Duodenal mucosa (tissue), 2 donors: ENCODE results near the gene CERS3.

Source experiments
- H3K27ac ChIP-seq: one replicate; pipeline ENCODE4 v1.7.0; 2013; ENCODE audit warnings: low read depth, low read length
- H3K27me3 ChIP-seq, 2 donors: one replicate each; pipeline ENCODE4 v1.7.0; 2013; ENCODE audit warnings: low read length in 2 of 2, control low read depth in 1 of 2; ENCODE audit not compliant: insufficient read depth in 2 of 2, control insufficient read depth in 1 of 2
- H3K36me3 ChIP-seq, 2 donors: one replicate each; pipeline ENCODE4 v1.7.0; 2013; ENCODE audit warnings: low read length in 2 of 2, control low read depth in 1 of 2; ENCODE audit not compliant: insufficient read depth in 2 of 2, control insufficient read depth in 1 of 2
- H3K4me1 ChIP-seq, 2 donors: one replicate each; pipeline ENCODE4 v1.7.0; 2013; ENCODE audit warnings: low read length in 2 of 2, control low read depth in 1 of 2; ENCODE audit not compliant: insufficient read depth in 2 of 2, control insufficient read depth in 1 of 2
- H3K4me3 ChIP-seq, 2 donors: one replicate each; pipeline ENCODE4 v1.7.0; 2013; ENCODE audit warnings: low read length in 2 of 2, low read depth in 1 of 2
- H3K9ac ChIP-seq, 2 donors: one replicate each; pipeline ENCODE4 v1.7.0; 2013; ENCODE audit warnings: low read length in 2 of 2, low read depth in 1 of 2
- H3K9me3 ChIP-seq, 2 donors: one replicate each; pipeline ENCODE4 v1.7.0; 2013; ENCODE audit warnings: low read length in 2 of 2, control low read depth in 1 of 2; ENCODE audit not compliant: control insufficient read depth in 1 of 2

CERS3 gene

DNA sequence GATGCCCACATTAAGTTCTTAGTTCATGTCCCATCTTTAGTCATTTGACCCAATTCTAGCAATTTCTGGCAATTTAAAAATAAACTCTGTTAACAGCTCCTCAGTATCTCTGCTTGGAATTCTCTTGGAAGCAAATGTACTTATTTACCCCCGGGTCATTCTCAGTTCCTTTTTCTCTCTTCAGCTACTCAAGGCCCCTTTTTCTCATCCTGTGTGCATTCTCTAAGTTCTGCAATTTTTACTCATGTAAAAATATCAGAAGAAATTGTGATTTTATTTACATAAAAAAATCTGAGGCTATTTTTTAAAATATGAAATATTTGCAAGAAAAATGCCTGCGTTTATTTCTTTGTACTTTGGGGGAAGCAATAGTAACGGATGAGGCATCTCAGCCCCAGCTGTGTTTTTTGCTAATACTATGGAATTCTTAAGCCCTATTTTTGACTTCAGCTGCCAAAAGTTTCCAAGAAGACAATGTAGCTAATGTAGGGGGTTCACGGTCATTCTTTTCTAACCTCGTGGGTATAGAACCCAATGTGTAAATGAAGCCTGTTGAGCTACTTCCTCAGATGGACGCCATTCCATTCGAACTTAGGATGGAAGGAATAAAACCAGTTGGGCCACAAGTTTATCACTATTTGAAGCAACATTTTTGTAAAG is 20.0 kb downstream of the CERS3 start:
- Histone ChIP-seq H3K36me3 (no peaks in the 10 kb centered on the region), H3K27me3 (no peaks in the 10 kb centered on the region), H3K4me3 (no peak overlapping the region), H3K9me3 (no peaks in the 10 kb centered on the region), H3K27ac (no peak overlapping the region), H3K4me1 (no peaks in the 10 kb centered on the region), H3K9ac (no peak overlapping the region)

DNA sequence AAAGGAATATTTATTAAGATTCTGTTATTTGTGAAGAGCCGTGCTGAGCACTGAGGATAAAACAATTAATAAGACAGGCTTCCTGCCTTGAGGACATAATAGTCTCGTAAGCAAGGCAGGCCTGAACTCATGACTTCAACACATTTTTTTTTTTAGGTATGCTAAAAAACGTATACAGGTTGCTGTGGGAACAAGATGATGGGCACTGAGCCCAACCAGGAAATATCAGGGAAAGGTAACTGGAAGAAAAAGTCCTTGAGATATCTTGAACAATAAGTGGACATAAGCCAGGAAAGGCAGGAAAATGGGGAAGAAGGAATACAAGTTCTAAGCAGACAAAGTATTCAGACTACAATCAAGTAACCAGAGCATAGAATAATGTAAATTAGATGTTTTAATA is 26.1 kb downstream of the CERS3 start:
- Histone ChIP-seq H3K4me3 (no peak overlapping the region), H3K27me3 (no peaks in the 10 kb centered on the region), H3K9ac (no peak overlapping the region), H3K4me1 (no peaks in the 10 kb centered on the region), H3K9me3 (no peaks in the 10 kb centered on the region), H3K36me3 (no peaks in the 10 kb centered on the region), H3K27ac (no peak overlapping the region)

DNA sequence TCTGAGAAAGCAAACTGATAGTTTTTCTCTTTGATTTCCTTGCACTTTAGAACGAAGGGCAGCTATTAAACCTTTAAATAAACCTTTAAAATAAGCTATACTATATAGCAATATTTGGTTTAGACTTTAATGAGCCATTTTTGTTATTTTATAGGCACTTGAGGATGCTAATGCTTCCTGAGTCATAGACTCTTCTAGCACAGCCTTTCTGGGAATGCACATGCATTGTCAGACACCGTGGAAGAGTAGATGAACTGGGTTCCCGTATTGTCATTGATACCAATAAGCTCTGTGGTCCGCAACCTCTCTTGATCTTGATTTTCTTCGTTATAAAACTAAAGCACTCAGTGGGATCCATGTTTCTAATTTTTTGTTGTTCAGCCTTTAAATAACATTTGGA is 27.6 kb downstream of the CERS3 start:
- Histone ChIP-seq H3K36me3 (no peaks in the 10 kb centered on the region), H3K27me3 (no peaks in the 10 kb centered on the region), H3K4me3 (no peak overlapping the region), H3K27ac (no peak overlapping the region), H3K9me3 (no peaks in the 10 kb centered on the region), H3K4me1 (no peaks in the 10 kb centered on the region), H3K9ac (no peak overlapping the region)

DNA sequence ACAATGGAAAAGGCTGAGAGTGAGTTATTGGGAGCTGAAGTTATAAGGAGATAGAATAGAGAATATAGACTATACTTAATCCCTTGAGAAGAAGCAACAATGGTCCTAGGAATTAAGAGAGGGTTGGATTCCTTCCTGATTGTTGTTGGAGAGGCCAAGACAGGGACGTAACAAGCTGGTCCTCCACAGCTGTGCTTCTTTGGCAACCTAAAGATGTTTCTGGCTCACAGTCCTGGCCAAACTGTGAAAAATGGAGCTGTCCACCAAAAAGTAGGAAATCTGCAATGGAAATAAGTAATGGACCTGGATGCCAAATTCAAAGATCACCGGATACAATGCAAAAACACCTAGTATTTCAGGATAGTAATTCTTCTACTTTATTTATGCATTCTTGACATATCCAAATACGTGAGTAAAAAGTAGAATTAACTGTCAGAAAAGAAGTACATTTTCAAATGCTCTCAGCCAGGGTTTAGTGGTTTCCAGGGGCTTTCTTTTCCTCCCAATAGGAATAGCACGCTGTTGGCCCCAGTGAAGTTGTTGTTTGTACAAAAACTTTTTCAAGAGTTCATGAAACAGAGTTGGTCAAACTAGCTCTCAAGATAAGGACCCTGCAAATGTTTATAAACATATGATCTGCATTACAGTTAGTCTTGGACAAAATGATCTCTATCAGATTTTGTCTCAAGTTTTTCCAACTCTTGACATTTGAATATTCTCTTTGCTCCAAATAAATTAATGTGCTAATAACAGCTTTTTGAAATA is 28.3 kb downstream of the CERS3 start:
- Histone ChIP-seq H3K9me3 (no peaks in the 10 kb centered on the region), H3K9ac (no peak overlapping the region), H3K27ac (no peak overlapping the region)

DNA sequence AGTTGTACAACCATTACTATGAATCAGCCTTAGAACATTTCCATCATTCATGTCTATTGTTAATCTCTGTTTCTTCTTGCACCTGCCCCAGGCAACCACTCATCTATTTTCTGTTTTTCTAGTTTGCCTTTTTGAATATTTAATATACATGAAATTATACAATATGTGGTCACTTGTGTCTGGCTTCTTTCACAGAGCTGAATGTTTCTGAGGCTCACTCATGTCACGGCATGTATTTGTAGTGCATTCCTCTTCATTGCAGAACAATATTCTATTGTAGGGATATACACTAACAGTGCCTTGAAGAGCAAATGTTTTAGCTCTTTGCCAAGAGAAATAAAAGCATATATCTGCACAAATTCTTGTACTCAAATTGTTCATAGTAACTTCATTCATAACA is 32.9 kb downstream of the CERS3 start:
- Histone ChIP-seq H3K27ac (no peak overlapping the region), H3K4me3 (no peak overlapping the region), H3K9me3 (no peaks in the 10 kb centered on the region), H3K9ac (no peak overlapping the region), H3K4me1 (no peaks in the 10 kb centered on the region), H3K27me3 (no peaks in the 10 kb centered on the region), H3K36me3 (no peaks in the 10 kb centered on the region)

More for the DNA sequence above, 28.3 kb downstream of the CERS3 start:
- Histone ChIP-seq H3K4me3 (no peak overlapping the region), H3K4me1 (no peaks in the 10 kb centered on the region), H3K36me3 (no peaks in the 10 kb centered on the region), H3K27me3 (no peaks in the 10 kb centered on the region)

DNA sequence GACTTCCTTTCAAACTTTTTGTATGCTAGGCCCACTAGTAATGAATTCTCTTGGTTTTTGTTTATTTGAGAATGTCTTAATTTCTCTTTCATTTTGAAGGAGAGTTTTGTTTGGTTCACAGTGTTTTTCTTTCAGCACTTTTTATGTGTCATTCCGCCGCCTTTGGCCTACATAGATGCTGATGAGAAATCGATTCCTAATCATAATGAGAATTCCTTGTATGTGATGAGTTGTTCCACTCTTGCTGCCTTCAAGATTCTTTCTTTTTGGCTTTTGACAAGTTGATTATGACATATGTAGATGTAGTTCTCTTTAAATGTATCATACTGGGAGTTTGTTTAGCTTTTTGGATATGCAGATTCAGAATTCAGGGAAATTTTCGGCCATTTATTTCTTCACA is 35.5 kb downstream of the CERS3 start:
- Histone ChIP-seq H3K9ac (no peak overlapping the region), H3K9me3 (no peaks in the 10 kb centered on the region), H3K27ac (no peak overlapping the region), H3K27me3 (no peaks in the 10 kb centered on the region), H3K4me3 (no peak overlapping the region), H3K4me1 (no peaks in the 10 kb centered on the region), H3K36me3 (no peaks in the 10 kb centered on the region)

DNA sequence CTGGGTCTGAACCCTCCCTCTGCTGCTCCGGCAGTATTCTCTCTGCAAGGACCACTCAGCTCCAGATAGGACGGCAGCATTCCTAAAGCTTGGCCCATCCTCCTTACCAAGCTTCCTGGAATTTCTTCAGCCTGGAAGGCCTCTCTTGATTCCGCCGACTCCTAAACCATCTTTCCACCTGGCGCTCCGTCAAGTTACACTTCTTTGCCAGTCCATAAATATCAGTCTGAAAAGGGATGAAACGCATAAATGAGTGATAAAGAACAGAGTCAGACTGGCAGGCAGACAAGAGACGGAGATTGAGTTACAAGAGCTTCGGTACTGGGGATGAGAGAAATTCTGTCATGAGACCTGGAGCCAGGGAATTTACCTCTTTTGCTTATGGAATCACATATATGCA is 44.3 kb downstream of the CERS3 start:
- Histone ChIP-seq H3K9me3 (no peaks in the 10 kb centered on the region), H3K27me3 (no peaks in the 10 kb centered on the region), H3K36me3 (no peaks in the 10 kb centered on the region), H3K4me1 (no peaks in the 10 kb centered on the region), H3K27ac (no peak overlapping the region), H3K9ac (no peak overlapping the region), H3K4me3 (no peak overlapping the region)

DNA sequence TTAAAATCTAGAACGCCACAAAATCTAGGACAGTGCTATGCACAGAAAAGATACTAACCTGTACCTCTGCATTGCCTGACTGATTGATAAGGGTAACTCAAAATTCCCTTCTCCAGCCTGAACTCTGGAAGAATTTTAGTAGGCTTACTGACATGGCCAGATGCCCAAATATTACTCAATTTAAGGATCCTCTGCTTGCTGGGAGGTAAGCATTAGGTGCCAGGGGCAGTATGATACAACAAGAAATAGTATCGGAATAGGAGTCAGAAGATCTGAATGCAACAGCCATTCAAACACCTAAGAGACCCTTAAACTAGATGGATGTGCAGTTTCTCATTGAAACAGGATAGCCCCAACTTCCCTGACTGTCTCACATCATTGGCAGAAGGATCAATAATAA is 45.4 kb downstream of the CERS3 start:
- Histone ChIP-seq H3K36me3 (no peaks in the 10 kb centered on the region), H3K27me3 (no peaks in the 10 kb centered on the region), H3K9ac (no peak overlapping the region), H3K4me3 (no peak overlapping the region), H3K4me1 (no peaks in the 10 kb centered on the region), H3K27ac (no peak overlapping the region), H3K9me3 (peaks cover 0 to 5% of the 10 kb centered on the region in 2 donors)

DNA sequence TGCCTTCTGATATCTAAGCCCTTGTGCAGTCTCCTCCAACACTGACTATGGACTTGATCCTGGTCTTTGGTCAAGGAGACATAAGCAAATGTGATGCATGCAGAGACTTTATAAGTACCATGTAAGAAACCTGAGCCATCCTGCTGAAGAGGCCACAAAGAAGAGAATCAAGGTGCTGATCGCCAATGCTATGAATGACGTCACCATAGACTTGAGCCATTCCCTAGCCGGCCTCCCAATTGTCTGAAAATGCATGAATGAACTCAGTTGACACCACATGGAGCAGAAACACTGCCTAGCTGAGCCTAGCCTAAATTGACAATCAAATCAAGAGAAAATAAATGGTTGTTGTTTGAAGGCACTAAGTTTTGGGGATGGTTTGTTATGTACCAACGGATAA is 51.9 kb downstream of the CERS3 start:
- peaks cover 2 to 12% of the 10 kb centered on the region in 2 donors for H3K9me3 ChIP-seq
- H3K9ac ChIP-seq, result no peak overlapping the region
- no peaks in the 10 kb centered on the region for H3K36me3 ChIP-seq
- no peak overlapping the region for H3K27ac ChIP-seq
- no peaks in the 10 kb centered on the region for H3K27me3 ChIP-seq
- H3K4me3 ChIP-seq, result no peak overlapping the region
- H3K4me1 ChIP-seq, result no peaks in the 10 kb centered on the region

DNA sequence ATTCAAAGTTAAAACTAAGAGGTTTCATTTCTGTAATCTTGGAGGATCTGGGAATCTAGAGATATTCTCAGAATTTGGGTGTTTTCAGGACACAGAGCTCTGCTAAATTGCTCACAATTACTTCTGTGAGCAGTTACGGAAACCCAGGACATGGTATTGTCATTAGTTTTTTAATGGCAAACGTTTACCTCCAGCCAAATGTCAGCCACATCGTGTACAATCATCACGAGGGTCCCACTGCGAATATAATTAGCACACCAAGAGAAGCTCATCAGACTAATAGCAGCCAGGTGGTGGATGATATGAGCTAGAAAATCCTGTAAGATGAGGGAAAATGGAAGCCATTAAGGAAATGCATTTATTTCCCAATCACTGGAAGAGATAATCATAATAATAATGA is 56.0 kb downstream of the CERS3 start:
- no peak overlapping the region for H3K9ac ChIP-seq
- H3K27me3 ChIP-seq, result no peaks in the 10 kb centered on the region
- H3K9me3 ChIP-seq, result peaks cover 2 to 4% of the 10 kb centered on the region in 2 donors
- no peak overlapping the region for H3K4me3 ChIP-seq
- H3K36me3 ChIP-seq, result no peaks in the 10 kb centered on the region
- no peak overlapping the region for H3K27ac ChIP-seq
- H3K4me1 ChIP-seq, result no peaks in the 10 kb centered on the region
